ENCODE results near the gene AGMO. TPM values are rescaled to one million over a fixed set of nuclear protein-coding genes. Genes with fewer than 3 reads are reported as not detected.

AGMO gene
- total RNA-seq, 1 donor from 2014 or later, result 0.34 TPM

- Histone ChIP-seq H3K4me3 (ENCODE audit: insufficient read depth, low read depth, low read length) (no peak overlapping the region), H3K27ac (ENCODE audit: low read depth, low read length) (no peak overlapping the region), H3K4me1 (ENCODE audit: insufficient read depth, low read length) (no peaks in the 10 kb centered on the region), H3K79me2 (ENCODE audit: insufficient read depth, low read length) (no peaks in the 10 kb centered on the region), H3K9me3 (ENCODE audit: insufficient read depth, low read depth, low read length) (no peaks in the 10 kb centered on the region), H2AFZ (ENCODE audit: low read depth, low read length) (no peak overlapping the region), H3K27me3 (ENCODE audit: insufficient read depth, low read length) (no peaks in the 10 kb centered on the region), H3K9ac (ENCODE audit: low read length) (no peak overlapping the region), H3K4me2 (ENCODE audit: low read length) (no peak overlapping the region), H4K20me1 (ENCODE audit: insufficient read depth, low read length) (no peaks in the 10 kb centered on the region), H3K36me3 (ENCODE audit: insufficient read depth, low read length) (no peaks in the 10 kb centered on the region)
- Mint-ChIP-seq H3K4me3 (ENCODE audit: unreplicated experiment) (no peak overlapping the region), H3K36me3 (ENCODE audit: low read depth, unreplicated experiment) (no peaks in the 10 kb centered on the region), H3K9me3 (ENCODE audit: unreplicated experiment) (no peaks in the 10 kb centered on the region), H3K27ac (ENCODE audit: unreplicated experiment) (no peak overlapping the region), H3K27me3 (ENCODE audit: low read depth, unreplicated experiment) (no peaks in the 10 kb centered on the region), H3K4me1 (ENCODE audit: low read depth, unreplicated experiment) (no peaks in the 10 kb centered on the region)
- no peak for DNase-seq (ENCODE audit: low read depth)
- no peak for FAIRE-seq
- no peak for TF ChIP-seq EZH2 (IDR thresholded peaks at IDR 0.05; ENCODE audit: insufficient read depth, low read length)
- no peak for TF ChIP-seq CTCF (IDR thresholded peaks at IDR 0.05; ENCODE audit: insufficient read depth, low read depth, low read length)
Measured at GRCh38 chr7:15245831-15246230, 316.0 kb downstream of the AGMO start.

- Histone ChIP-seq H3K27me3 (ENCODE audit: insufficient read depth, low read length) (no peaks in the 10 kb centered on the region), H3K4me2 (ENCODE audit: low read length) (no peak overlapping the region), H3K9me3 (ENCODE audit: insufficient read depth, low read depth, low read length) (no peaks in the 10 kb centered on the region), H3K36me3 (ENCODE audit: insufficient read depth, low read length) (no peaks in the 10 kb centered on the region), H4K20me1 (ENCODE audit: insufficient read depth, low read length) (no peaks in the 10 kb centered on the region), H3K9ac (ENCODE audit: low read length) (no peak overlapping the region), H2AFZ (ENCODE audit: low read depth, low read length) (no peak overlapping the region), H3K79me2 (ENCODE audit: insufficient read depth, low read length) (no peaks in the 10 kb centered on the region), H3K4me1 (ENCODE audit: insufficient read depth, low read length) (no peaks in the 10 kb centered on the region), H3K4me3 (ENCODE audit: insufficient read depth, low read depth, low read length) (no peak overlapping the region), H3K27ac (ENCODE audit: low read depth, low read length) (no peak overlapping the region)
- TF ChIP-seq EZH2 (IDR thresholded peaks at IDR 0.05; ENCODE audit: insufficient read depth, low read length) (no peak), CTCF (IDR thresholded peaks at IDR 0.05; ENCODE audit: insufficient read depth, low read depth, low read length) (no peak)
- no peaks in the 10 kb centered on the region for H3K27me3 Mint-ChIP-seq (ENCODE audit: low read depth, unreplicated experiment)
- no peak overlapping the region for H3K4me3 Mint-ChIP-seq (ENCODE audit: unreplicated experiment)
- FAIRE-seq (no peak), DNase-seq (ENCODE audit: low read depth) (no peak)
- H3K4me1 Mint-ChIP-seq (ENCODE audit: low read depth, unreplicated experiment), result no peaks in the 10 kb centered on the region
- H3K27ac Mint-ChIP-seq (ENCODE audit: unreplicated experiment), result no peak overlapping the region
- no peaks in the 10 kb centered on the region for H3K36me3 Mint-ChIP-seq (ENCODE audit: low read depth, unreplicated experiment)
- no peaks in the 10 kb centered on the region for H3K9me3 Mint-ChIP-seq (ENCODE audit: unreplicated experiment)
Measured at GRCh38 chr7:15239801-15240200, 322.0 kb downstream of the AGMO start.

- no peaks in the 10 kb centered on the region for H3K9me3 Mint-ChIP-seq (ENCODE audit: unreplicated experiment)
- H3K27ac Mint-ChIP-seq (ENCODE audit: unreplicated experiment), result no peak overlapping the region
- no peaks in the 10 kb centered on the region for H4K20me1 ChIP-seq (ENCODE audit: insufficient read depth, low read length)
- H3K4me3 Mint-ChIP-seq (ENCODE audit: unreplicated experiment), result no peak overlapping the region
- no peaks in the 10 kb centered on the region for H3K27me3 Mint-ChIP-seq (ENCODE audit: low read depth, unreplicated experiment)
- FAIRE-seq, result no peak
- H3K27ac ChIP-seq (ENCODE audit: low read depth, low read length), result no peak overlapping the region
- no peak overlapping the region for H3K4me3 ChIP-seq (ENCODE audit: insufficient read depth, low read depth, low read length)
- no peaks in the 10 kb centered on the region for H3K79me2 ChIP-seq (ENCODE audit: insufficient read depth, low read length)
- no peak overlapping the region for H3K9ac ChIP-seq (ENCODE audit: low read length)
- no peaks in the 10 kb centered on the region for H3K27me3 ChIP-seq (ENCODE audit: insufficient read depth, low read length)
- H3K4me1 Mint-ChIP-seq (ENCODE audit: low read depth, unreplicated experiment), result no peaks in the 10 kb centered on the region
- DNase-seq (ENCODE audit: low read depth), result no peak
- TF ChIP-seq CTCF (IDR thresholded peaks at IDR 0.05; ENCODE audit: insufficient read depth, low read depth, low read length) (no peak), EZH2 (IDR thresholded peaks at IDR 0.05; ENCODE audit: insufficient read depth, low read length) (no peak)
- H3K9me3 ChIP-seq (ENCODE audit: insufficient read depth, low read depth, low read length), result no peaks in the 10 kb centered on the region
- no peaks in the 10 kb centered on the region for H3K4me1 ChIP-seq (ENCODE audit: insufficient read depth, low read length)
- no peaks in the 10 kb centered on the region for H3K36me3 ChIP-seq (ENCODE audit: insufficient read depth, low read length)
- no peaks in the 10 kb centered on the region for H3K36me3 Mint-ChIP-seq (ENCODE audit: low read depth, unreplicated experiment)
- no peak overlapping the region for H3K4me2 ChIP-seq (ENCODE audit: low read length)
- H2AFZ ChIP-seq (ENCODE audit: low read depth, low read length), result no peak overlapping the region
Measured at GRCh38 chr7:15236952-15237351, 324.9 kb downstream of the AGMO start.
